H1 (cell line): ENCODE results near the gene ARTN. TPM values are rescaled to one million over a fixed set of nuclear protein-coding genes. Genes with fewer than 3 reads are reported as not detected.

ENCODE experiments used
- CTCF ChIA-PET: fragments of 300-600 bp; sonication (Branson Sonifier 250); formaldehyde crosslinking; loops from one replicate; lab custom pipeline; 2021; ENCODE audit not compliant: partially characterized antibody; lab: Charles Lee
- POLR2A ChIA-PET: fragments of 300-600 bp; sonication (Branson Sonifier 250); formaldehyde crosslinking; loops from one replicate; lab custom pipeline; 2021; ENCODE audit warnings: inconsistent platforms; ENCODE audit not compliant: partially characterized antibody; lab: Charles Lee
- DNase-seq, 2 experiments: peaks; one replicate each; pipeline versions ENCODE4 v3.0.0 to v3.0.0-alpha.2; 2010 to 2022; ENCODE audit warnings: low spot score in 2 of 2, low read depth in 1 of 2, mixed read lengths in 1 of 2
- FAIRE-seq: peaks from 2 replicates; lab custom pipeline; 2011; peaks lifted over from hg19 to GRCh38; lab: Jason Lieb, UNC
- H2AFZ ChIP-seq: 2 replicates; pipeline ENCODE4 v1.8.1; 2012; ENCODE audit warnings: low read length, inconsistent platforms
- H2AK5ac ChIP-seq: 2 replicates; pipeline ENCODE4 v1.6.1; 2013; ENCODE audit warnings: low read depth, low read length
- H2BK120ac ChIP-seq: replicated peaks from 2 replicates; pipeline ENCODE3; 2013; ENCODE audit warnings: low read depth, low read length, inconsistent platforms
- H2BK12ac ChIP-seq: 2 replicates; pipeline ENCODE4 v1.6.1; 2013; ENCODE audit warnings: low read depth, low read length
- H2BK15ac ChIP-seq: 2 replicates; pipeline ENCODE4 v1.6.1; 2013; ENCODE audit warnings: low read length
- H2BK20ac ChIP-seq: 2 replicates; pipeline ENCODE4 v1.6.1; 2013; ENCODE audit warnings: low read length
- H2BK5ac ChIP-seq: 2 replicates; pipeline ENCODE4 v1.6.1; 2013; ENCODE audit warnings: low read depth, low read length
- H3K14ac ChIP-seq: 2 replicates; pipeline ENCODE4 v1.6.1; 2013; ENCODE audit warnings: inconsistent platforms; ENCODE audit not compliant: insufficient read length
- H3K18ac ChIP-seq: 2 replicates; pipeline ENCODE4 v1.6.1; 2013; ENCODE audit warnings: low read length; ENCODE audit errors: extremely low read depth
- H3K23ac ChIP-seq: 2 replicates; pipeline ENCODE4 v1.6.1; 2013; ENCODE audit warnings: inconsistent platforms; ENCODE audit not compliant: insufficient read length
- H3K23me2 ChIP-seq: 2 replicates; pipeline ENCODE4 v1.6.1; 2013; ENCODE audit warnings: low read depth, low read length
- H3K27ac ChIP-seq: 2 replicates; pipeline ENCODE4 v1.6.1; 2011; ENCODE audit warnings: low read depth, low read length, inconsistent platforms
- H3K27me3 ChIP-seq, 4 experiments: replicated peaks in 1 of 4; 1 replicate in 1 of 4; 2 replicates in 3 of 4; pipeline versions ENCODE4 v1.6.1 to v1.8.1; 2011 to 2013; ENCODE audit warnings: low read length in 3 of 4, mild to moderate bottlenecking in 3 of 4, inconsistent platforms in 2 of 4, mixed read lengths in 2 of 4, moderate library complexity in 1 of 4; ENCODE audit not compliant: control insufficient read depth in 3 of 4, insufficient read depth in 3 of 4; ENCODE audit errors: extremely low read depth in 1 of 4
- H3K36me3 ChIP-seq, 4 experiments: 2 replicates each; pipeline versions ENCODE4 v1.6.1 to v1.8.1; 2011 to 2013; ENCODE audit warnings: mild to moderate bottlenecking in 4 of 4, low read length in 3 of 4, moderate library complexity in 2 of 4, control low read depth in 1 of 4, inconsistent platforms in 1 of 4; ENCODE audit not compliant: insufficient read depth in 4 of 4, control insufficient read depth in 2 of 4
- H3K4ac ChIP-seq: replicated peaks from 2 replicates; pipeline ENCODE3; 2013; ENCODE audit warnings: low read length, low read depth, mixed read lengths, inconsistent platforms; ENCODE audit not compliant: insufficient read length
- H3K4me1 ChIP-seq, 4 experiments: replicated peaks in 1 of 4; 1 replicate in 1 of 4; 2 replicates in 3 of 4; pipeline versions ENCODE4 v1.6.1 to v1.8.1; 2011 to 2013; ENCODE audit warnings: low read length in 3 of 4, inconsistent platforms in 2 of 4, mixed read lengths in 1 of 4; ENCODE audit not compliant: insufficient read depth in 4 of 4, control insufficient read depth in 3 of 4
- H3K4me2 ChIP-seq, 2 experiments: 2 replicates each; pipeline versions ENCODE4 v1.6.1 to v1.8.1; 2011 to 2013; ENCODE audit warnings: low read depth in 2 of 2, low read length in 2 of 2, control low read depth in 1 of 2, inconsistent platforms in 1 of 2, mild to moderate bottlenecking in 1 of 2; ENCODE audit not compliant: insufficient read depth in 1 of 2
- H3K4me3 ChIP-seq, 4 experiments: fragments of 200-600, 300-600 bp in 1 of 4; sonication (generic), shearing (Covaris generic), sonication (Bioruptor Twin) in 1 of 4; 2 replicates each; pipeline versions ENCODE4 v1.5.1 to v1.8.1; 2011 to 2016; ENCODE audit warnings: low read length in 4 of 4, low read depth in 3 of 4, control low read depth in 2 of 4, inconsistent platforms in 2 of 4, mild to moderate bottlenecking in 2 of 4, mixed read lengths in 1 of 4, moderate library complexity in 1 of 4; ENCODE audit not compliant: insufficient read depth in 2 of 4; ENCODE audit errors: extremely low read depth in 1 of 4
- H3K56ac ChIP-seq: replicated peaks from 2 replicates; pipeline ENCODE3; 2013; ENCODE audit warnings: low read depth, mild to moderate bottlenecking, mixed read lengths, low read length, inconsistent platforms; ENCODE audit not compliant: insufficient read length
- H3K79me1 ChIP-seq: 2 replicates; pipeline ENCODE4 v1.6.1; 2013; ENCODE audit warnings: low read depth, low read length, control low read depth
- H3K79me2 ChIP-seq, 2 experiments: 2 replicates each; pipeline versions ENCODE4 v1.6.1 to v1.8.1; 2012 to 2013; ENCODE audit warnings: low read length in 2 of 2, mild to moderate bottlenecking in 2 of 2, inconsistent platforms in 1 of 2; ENCODE audit not compliant: insufficient read depth in 2 of 2, control insufficient read depth in 1 of 2
- H3K9ac ChIP-seq, 4 experiments: replicated peaks in 1 of 4; 1 replicate in 1 of 4; 2 replicates in 3 of 4; pipeline versions ENCODE4 v1.6.1 to v1.8.1; 2011 to 2013; ENCODE audit warnings: low read depth in 3 of 4, low read length in 3 of 4, control low read depth in 2 of 4, mild to moderate bottlenecking in 2 of 4, moderate library complexity in 2 of 4, inconsistent platforms in 1 of 4; ENCODE audit errors: extremely low read depth in 1 of 4
- H3K9me3 ChIP-seq, 2 experiments: 2 replicates each; pipeline versions ENCODE4 v1.6.1 to v1.8.1; 2012 to 2013; ENCODE audit warnings: mild to moderate bottlenecking in 2 of 2, moderate library complexity in 2 of 2, control low read depth in 1 of 2, inconsistent platforms in 1 of 2, low read depth in 1 of 2, low read length in 1 of 2, mixed read lengths in 1 of 2; ENCODE audit not compliant: insufficient read depth in 2 of 2
- H4K20me1 ChIP-seq, 2 experiments: replicated peaks in 1 of 2; 2 replicates each; pipeline versions ENCODE3 to v1.8.1; 2011 to 2013; ENCODE audit warnings: inconsistent platforms in 2 of 2, low read length in 2 of 2, mild to moderate bottlenecking in 1 of 2; ENCODE audit not compliant: insufficient read depth in 2 of 2, control insufficient read depth in 1 of 2
- H4K5ac ChIP-seq: 2 replicates; pipeline ENCODE4 v1.6.1; 2013; ENCODE audit warnings: low read length, low read depth, mixed read lengths, inconsistent platforms; ENCODE audit not compliant: insufficient read length
- H4K8ac ChIP-seq: 2 replicates; pipeline ENCODE4 v1.8.0; 2013; ENCODE audit warnings: mild to moderate bottlenecking, moderate library complexity, low read length, inconsistent platforms; ENCODE audit not compliant: insufficient read depth; ENCODE audit errors: extremely low read depth
- H4K91ac ChIP-seq: replicated peaks from 2 replicates; pipeline ENCODE3; 2013; ENCODE audit warnings: low read length, mixed read lengths, inconsistent platforms; ENCODE audit not compliant: insufficient read length
- ASH2L ChIP-seq: fragments of 200-600, 300-600 bp; sonication (generic); IDR thresholded peaks from one replicate; pipeline ENCODE4 v1.7.1; 2017; ENCODE audit warnings: low read length
- ATF3 ChIP-seq: IDR thresholded peaks from 2 replicates; pipeline ENCODE4 v1.6.1; 2011; ENCODE audit warnings: low read depth, mild to moderate bottlenecking, low read length; ENCODE audit not compliant: insufficient read depth
- EP300 ChIP-seq, 2 experiments: IDR thresholded peaks; 1 replicate in 1 of 2; 2 replicates in 1 of 2; pipeline ENCODE4 v1.6.1; 2011 to 2012; ENCODE audit warnings: low read depth in 2 of 2, low read length in 2 of 2, mild to moderate bottlenecking in 2 of 2, borderline replicate concordance in 1 of 2, inconsistent platforms in 1 of 2, moderate library complexity in 1 of 2
- MAFK ChIP-seq: IDR thresholded peaks from 2 replicates; pipeline ENCODE4 v1.6.1; 2012; ENCODE audit warnings: low read depth, mild to moderate bottlenecking, improper control_type of control experiment, low read length
- NANOG ChIP-seq: IDR thresholded peaks from 2 replicates; pipeline ENCODE4 v1.6.1; 2011; ENCODE audit warnings: low read length, low read depth, mild to moderate bottlenecking, inconsistent platforms; ENCODE audit not compliant: insufficient read depth, poor library complexity, severe bottlenecking
- SAP30 ChIP-seq: fragments of 300-600 bp; sonication (generic); IDR thresholded peaks from 2 replicates; pipeline ENCODE4 v1.7.1; 2012; ENCODE audit warnings: low read length, moderate library complexity, mild to moderate bottlenecking, inconsistent platforms; ENCODE audit not compliant: insufficient read depth, insufficient replicate concordance
- SIN3A ChIP-seq, 2 experiments: IDR thresholded peaks in 1 of 2; conservative IDR thresholded peaks in 1 of 2; 2 replicates each; pipeline ENCODE4 v1.6.1; 2011 to 2012; ENCODE audit warnings: low read length in 2 of 2, improper control_type of control experiment in 1 of 2, low read depth in 1 of 2, mild to moderate bottlenecking in 1 of 2
- TBP ChIP-seq: IDR thresholded peaks from 2 replicates; pipeline ENCODE4 v1.6.1; 2011; ENCODE audit warnings: low read depth, low read length, improper control_type of control experiment
- WGBS, 2 experiments: shearing (Covaris generic) in 1 of 2; methylation state at CpG; one replicate each; pipeline versions ENCODE4 v1.1.6 to v1.1.7; 2013 to 2015; ENCODE audit warnings: low lambda C conversion rate in 2 of 2, mixed read lengths in 2 of 2, inconsistent platforms in 1 of 2, low coverage in 1 of 2, missing lambda C conversion rate in 1 of 2; ENCODE audit not compliant: insufficient replicate concordance in 2 of 2, insufficient coverage in 1 of 2, insufficient read length in 1 of 2; ENCODE audit errors: extremely low coverage in 1 of 2, missing lambda C conversion rate in 1 of 2; 5-methylcytosine and 5-hydroxymethylcytosine counted together
- polyA plus RNA-seq, 7 experiments: library from polyadenylated mRNA; depleted of rRNA in 3 of 7; stranded (reverse) in 5 of 7; unstranded in 2 of 7; fragments of >200 nt in 5 of 7; fragments of 200-250 nt in 2 of 7; gene quantifications; 1 replicate in 5 of 7; 2 replicates in 1 of 7; 4 replicates in 1 of 7; pipeline versions ENCODE4 v1.2.1 to v1.2.3, GENCODE V29; 2011 to 2013; ENCODE audit warnings: missing spikeins in 2 of 7, mixed read lengths in 2 of 7
- total RNA-seq: library from RNA; stranded (reverse); fragmentation: NEBNext Ultra II Directional; extraction: Animal tissue kit (Norgen Biotek cat#: 25700); gene quantifications from 2 replicates; pipeline ENCODE4 v1.2.1, GENCODE V29; 2021

ARTN gene
- total and polyA plus RNA-seq, 2 of the 8 experiments (the other 6 are each of a cell fraction or from before 2014, with no cell fraction given) = 13.5 to 22.7 TPM

DNA sequence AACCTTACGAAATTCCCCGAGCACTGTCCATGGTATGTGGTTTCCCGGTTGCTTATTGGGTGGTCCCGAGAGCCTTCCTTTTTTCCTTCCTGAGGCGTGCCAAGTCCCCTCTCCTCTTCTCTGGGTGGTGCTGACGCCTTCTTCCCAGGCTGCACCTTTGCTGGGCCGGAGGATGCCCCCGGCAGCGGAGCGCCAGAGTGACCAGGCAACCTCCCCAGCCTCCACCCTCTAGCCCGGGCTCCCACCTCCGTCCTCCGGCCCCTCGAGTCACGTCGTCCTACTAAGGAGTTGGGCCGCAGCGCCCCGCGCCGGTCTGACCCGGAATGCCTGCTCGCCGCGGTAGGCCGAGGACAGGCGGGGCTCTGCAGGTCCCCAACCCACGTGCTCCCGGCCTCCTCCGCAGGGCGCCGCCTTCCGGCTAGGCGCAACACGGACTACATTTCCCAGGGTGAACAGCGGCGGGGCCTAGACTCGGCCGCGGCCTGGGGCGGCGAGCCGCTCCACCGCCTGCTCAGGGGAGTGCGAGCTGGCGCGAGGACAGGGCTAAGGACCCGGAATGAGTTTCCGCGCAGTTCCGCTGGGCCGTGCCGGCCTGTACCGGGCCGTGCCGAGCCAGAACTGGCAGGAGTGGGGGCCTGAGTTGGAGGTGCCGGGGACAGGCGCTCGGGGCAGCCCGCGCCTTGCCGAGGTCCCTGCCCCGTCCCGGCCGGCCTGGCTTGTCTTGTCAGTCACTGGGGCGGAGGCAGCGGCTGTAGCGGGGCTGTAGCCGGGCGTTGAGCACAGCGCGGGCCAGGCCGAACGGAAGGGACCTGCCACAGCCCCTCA, 12.8 kb downstream of the ARTN start, which contains the start of gene IPO13:
TSS of gene IPO13 (plus strand) at position 715 of the 825 bp plus-strand sequence. CDS start 651 bp downstream, outside the sequence.
- 3% methylated on average over 57 of the region's 74 CpGs; no CpG with 5 or more reads in 1 of the 2 experiments for WGBS, 2 experiments
- H3K9ac ChIP-seq = peak within 1 kb of the TSS; percentile 75 to 98 (median 96)
- POLR2A ChIA-PET = interaction anchor here (0.6 to 6.8 kb wide), 15 partner anchors 9 to 293 kb away, joined by 3 to 29 read pairs (median 4); partner anchors contain the start of genes ATP6V0B, CCDC24 and DPH2
- TF ChIP-seq SIN3A (conservative IDR thresholded peaks at IDR 0.05 in 1 of 2, IDR thresholded peaks at IDR 0.05 in 1 of 2; ENCODE audit: low read depth in 1 of 2, low read length in 2 of 2) (peak; percentile 82 to 92; a peak in 2 of 4 replicates), NANOG (no peak), EP300 (IDR thresholded peaks at IDR 0.05; ENCODE audit: borderline replicate concordance in 1 of 2, low read depth in 2 of 2, low read length in 2 of 2) (no peak), SAP30 (peak; percentile 36), TBP (peak; percentile 24; the same call in 1 of the 2 replicates), MAFK (no peak), ASH2L (peak; percentile 66), ATF3 (peak; percentile 51; the same call in 1 of the 2 replicates)

More for the DNA sequence above, 12.8 kb downstream of the ARTN start, which contains the start of gene IPO13:
- Histone ChIP-seq H3K56ac (peak within 1 kb of the TSS; percentile 99), H4K20me1 (peaks cover 0 to 4% of the 10 kb centered on the region in 2 experiments), H2BK15ac (peak within 1 kb of the TSS; percentile 100; the same call in 1 of the 2 replicates), H3K4me1 (peaks cover 0 to 17% (median 4%) of the 10 kb centered on the region in 4 experiments; a peak in 5 of 7 replicates), H3K4me2 (peak within 1 kb of the TSS; percentile 66 to 98), H3K27me3 (no peaks in the 10 kb centered on the region; a peak in 1 of 7 replicates), H4K8ac (peak within 1 kb of the TSS; percentile 100), H3K36me3 (no peaks in the 10 kb centered on the region; a peak in 1 of 8 replicates), H2BK5ac (peak within 1 kb of the TSS; percentile 99), H4K5ac (peak within 1 kb of the TSS; percentile 100), H2BK20ac (no peak within 1 kb of the TSS), H3K4ac (peak within 1 kb of the TSS; percentile 57), H4K91ac (peak within 1 kb of the TSS; percentile 99), H3K23ac (no peak within 1 kb of the TSS), H3K9me3 (no peaks in the 10 kb centered on the region), H3K23me2 (peaks cover 3% of the 10 kb centered on the region; the same call in 1 of the 2 replicates), H2BK120ac (no peak within 1 kb of the TSS), H3K79me1 (peaks cover 3% of the 10 kb centered on the region; the same call in 1 of the 2 replicates), H3K27ac (peak within 1 kb of the TSS; percentile 99), H2AK5ac (no peak within 1 kb of the TSS), H3K18ac (peak within 1 kb of the TSS; percentile 97), H2BK12ac (peak within 1 kb of the TSS; percentile 95), H3K79me2 (no peaks in the 10 kb centered on the region), H3K4me3 (peak within 1 kb of the TSS; percentile 44 to 90 (median 76)), H3K14ac (no peak within 1 kb of the TSS), H2AFZ (peak within 1 kb of the TSS; percentile 61; the same call in 1 of the 2 replicates)
- CTCF ChIA-PET = interaction anchor here (0.7 to 10.8 kb wide), 26 partner anchors 9 to 214 kb away, joined by 3 to 151 read pairs (median 4); partner anchors contain the start of genes ARTN and DPH2
- FAIRE-seq (no peak), DNase-seq (peak; percentile 93 to 97)
